HS-27A (cell line): Measurements from ENCODE around the gene RGMA.

ENCODE experiments used
- DNase-seq: peaks from one replicate; pipeline ENCODE4 v3.0.0-alpha.2; 2012; ENCODE audit warnings: low read depth, missing footprints

Gene RGMA, protein sequence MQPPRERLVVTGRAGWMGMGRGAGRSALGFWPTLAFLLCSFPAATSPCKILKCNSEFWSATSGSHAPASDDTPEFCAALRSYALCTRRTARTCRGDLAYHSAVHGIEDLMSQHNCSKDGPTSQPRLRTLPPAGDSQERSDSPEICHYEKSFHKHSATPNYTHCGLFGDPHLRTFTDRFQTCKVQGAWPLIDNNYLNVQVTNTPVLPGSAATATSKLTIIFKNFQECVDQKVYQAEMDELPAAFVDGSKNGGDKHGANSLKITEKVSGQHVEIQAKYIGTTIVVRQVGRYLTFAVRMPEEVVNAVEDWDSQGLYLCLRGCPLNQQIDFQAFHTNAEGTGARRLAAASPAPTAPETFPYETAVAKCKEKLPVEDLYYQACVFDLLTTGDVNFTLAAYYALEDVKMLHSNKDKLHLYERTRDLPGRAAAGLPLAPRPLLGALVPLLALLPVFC

DNA sequence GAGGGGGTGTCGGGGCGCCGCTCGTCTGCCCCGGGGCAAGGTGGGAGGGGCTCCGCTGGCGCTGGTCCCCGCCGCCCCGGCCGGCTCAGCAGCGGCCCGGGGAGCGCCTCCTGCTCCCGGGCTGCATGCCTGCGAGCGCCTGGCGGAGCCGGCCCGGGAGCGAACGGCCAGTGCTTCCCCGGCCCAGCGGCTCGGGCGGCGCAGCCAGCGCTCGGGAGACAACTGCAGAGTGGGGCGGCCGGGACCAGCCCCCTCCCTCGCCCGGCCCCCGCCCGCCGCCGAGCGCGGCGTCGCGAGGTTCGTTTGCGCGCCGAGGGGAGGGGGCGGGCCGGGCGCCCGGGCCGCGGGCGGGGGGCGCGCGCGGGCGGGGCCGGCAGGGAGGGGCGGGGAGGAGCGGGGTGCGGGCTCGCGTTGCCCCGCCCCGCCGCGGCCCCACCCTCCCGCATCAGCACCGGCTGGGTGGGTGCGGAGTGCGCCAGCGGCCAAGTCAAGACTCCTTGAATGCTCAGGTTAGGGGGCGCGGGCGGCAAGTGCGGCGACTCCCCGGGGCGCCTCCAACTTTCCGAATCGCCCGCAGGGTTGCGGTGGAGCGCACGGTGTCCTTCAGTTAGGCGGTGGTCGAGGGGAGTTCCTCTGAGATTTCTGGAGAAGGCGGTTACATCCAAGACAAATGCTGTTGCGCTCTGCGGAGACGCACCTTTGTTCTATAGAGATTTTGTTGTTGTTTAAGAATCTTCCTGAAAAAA lies at the start of gene RGMA:
Gene RGMA, minus strand, starts transcription at position 231 of the 746 bp plus-strand sequence. CDS start 279 bp downstream, outside the sequence.
- DNase-seq, result no peak

DNA sequence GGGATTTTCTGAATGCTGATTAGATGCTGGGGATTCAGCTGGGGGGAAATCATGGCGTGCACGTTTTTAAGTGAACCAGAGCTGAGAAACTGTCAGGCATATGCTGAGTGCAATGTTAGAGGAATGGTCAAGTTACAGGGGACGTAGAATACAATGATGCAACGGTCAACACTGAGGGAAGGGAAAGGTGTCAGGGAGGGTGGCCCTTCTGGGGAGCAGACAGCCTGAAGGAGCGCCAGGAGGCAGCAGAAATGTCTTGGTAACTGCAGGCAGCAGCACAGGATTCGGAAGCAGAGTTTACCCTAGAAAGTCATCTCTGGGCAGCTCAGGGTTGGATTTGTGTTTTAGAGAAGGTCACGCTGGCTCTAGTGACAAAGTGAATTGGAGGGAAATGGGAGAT lies 47.6 kb upstream of the RGMA start:
- no peak for DNase-seq

DNA sequence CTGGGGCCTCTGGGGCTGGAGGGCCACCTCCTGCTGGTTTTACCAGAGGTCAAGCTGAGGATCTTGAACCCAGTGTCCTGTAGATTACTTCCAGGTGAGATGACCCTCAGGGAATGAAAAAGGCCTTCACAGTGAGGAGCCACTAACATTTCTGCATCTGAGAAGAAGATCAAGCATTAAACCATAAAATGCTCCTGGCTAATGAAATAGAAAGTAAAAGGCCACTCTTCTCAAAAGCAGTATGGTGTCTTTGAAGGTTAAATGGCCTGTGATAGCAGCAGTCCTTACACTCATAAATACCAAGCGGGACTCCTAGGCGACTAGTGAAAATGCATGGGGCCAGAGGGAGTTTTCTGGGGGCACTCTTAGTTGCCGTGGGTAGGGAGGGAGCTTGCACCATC lies 47.0 kb upstream of the RGMA start:
- DNase-seq, result no peak

DNA sequence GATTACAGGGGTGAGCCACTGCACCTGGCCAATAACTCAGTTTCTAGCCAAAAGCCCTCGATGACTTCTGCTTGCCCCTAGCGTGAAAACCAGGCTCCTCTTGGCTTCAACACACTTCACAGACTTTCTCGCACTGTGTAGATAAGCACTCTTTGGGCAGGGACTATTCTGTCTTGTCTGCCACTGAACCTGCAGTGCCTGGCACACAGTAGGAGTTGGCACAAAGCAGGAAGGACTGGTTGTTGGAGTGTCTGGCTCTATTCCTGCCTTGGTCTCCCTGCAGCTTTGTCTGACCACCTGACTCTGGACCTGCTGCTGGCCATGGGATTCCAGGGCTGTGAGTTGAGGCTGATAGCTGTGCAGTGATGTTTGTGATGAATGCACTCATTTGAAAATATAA lies 46.4 kb upstream of the RGMA start:
- DNase-seq, result no peak

DNA sequence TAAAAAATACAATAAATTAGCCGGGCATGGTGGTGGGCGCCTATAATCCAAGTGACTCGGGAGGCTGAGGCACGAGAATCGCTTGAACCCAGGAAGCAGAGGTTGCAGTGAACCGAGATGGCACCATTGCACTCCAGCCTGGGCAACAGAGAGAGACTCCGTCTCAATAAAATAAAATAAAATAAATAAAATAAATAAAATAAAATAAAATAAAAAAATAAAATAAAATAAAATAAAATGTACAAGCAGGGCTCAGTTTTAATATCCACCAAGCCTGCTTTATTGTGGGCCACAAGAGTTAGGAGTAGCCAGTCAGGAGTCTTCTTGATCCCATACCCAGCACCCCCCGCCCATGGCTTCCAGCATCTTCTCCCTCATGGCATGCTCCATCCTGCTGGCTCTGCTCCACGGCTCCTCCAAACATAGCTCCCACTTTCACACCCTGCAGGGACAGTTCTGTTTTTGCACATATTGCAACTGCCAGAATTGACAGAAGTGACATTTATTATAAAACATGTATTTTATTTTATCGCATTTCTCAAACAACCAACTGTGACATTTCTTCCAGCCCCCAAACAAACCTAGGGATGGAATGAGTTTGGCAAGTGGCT lies 42.6 kb upstream of the RGMA start:
- DNase-seq, result no peak

DNA sequence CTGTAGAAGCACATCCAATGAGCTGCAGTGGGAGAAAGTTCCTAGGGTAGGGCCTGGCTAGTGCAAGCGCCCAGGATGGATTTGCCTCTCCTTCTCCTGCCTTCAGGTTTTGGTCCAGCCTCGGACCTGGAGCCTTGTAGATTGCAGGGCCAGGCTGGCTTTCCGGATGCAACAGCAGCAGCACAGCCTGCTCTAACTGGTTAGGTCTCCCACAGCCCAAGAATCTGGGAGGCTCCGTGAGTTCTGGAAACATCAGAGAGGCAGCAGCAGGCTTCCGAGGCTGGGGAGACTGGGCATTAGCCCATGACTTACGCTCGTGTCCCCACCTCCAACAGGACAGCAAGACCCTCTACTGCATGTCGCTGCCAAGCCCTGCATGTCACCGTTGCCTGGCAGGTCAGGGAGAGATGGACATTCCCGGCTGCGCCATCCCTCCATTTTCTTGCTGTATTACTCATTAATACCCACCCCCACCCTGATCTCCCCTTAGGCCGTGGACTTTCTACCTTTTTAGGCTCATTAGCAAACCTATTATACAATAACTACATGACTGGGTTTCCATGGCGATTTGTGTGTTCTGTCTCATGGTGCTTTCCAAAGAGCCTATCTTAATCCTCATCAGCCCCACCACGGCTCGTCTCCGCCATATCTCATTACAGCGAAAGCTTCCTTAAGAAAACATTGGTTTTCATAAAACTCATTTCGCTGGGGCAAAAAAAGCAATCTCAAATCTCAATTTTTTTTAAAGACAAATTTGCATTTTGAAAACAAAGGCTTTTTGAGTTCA lies 40.9 kb upstream of the RGMA start:
- no peak for DNase-seq

DNA sequence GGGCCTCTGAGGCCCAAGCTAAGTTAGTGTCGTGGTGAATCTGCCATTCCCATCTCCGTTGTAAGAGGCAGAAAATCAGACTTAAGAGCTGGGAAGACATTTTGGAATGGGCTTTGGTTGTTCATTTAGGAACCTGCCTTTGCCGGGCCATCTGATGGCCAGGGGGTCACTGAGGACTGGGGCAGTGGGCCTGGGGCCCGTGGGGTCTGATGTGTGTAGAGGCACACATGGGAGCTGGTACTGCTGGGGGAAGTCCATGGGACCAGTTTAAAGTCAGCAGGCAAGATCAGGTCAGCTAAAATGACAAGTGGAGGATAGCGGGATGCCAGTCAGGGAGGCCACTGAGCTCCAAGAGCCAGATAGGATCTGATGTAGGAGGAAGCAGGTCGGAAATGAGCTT lies 38.3 kb upstream of the RGMA start:
- no peak for DNase-seq

DNA sequence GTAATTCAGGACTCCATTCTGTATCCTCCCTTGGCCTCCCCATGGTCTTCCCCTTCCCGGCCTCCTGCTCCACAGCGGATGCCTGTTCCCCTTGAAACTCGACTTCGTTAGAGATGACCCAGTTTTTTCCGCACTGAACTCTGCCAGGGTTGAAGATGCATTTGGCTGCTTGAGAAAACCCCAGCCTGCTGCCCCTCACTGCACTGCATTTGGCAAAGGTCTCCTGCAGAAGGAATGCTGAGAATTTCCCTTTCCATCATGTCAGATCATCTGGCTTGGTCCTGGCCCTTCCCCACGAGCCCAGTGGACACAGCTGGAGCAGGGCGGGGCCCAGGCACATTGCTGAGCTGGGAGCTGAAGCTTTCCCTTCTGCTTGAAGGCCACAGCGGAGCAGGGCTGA lies 37.6 kb upstream of the RGMA start:
- DNase-seq, result no peak

DNA sequence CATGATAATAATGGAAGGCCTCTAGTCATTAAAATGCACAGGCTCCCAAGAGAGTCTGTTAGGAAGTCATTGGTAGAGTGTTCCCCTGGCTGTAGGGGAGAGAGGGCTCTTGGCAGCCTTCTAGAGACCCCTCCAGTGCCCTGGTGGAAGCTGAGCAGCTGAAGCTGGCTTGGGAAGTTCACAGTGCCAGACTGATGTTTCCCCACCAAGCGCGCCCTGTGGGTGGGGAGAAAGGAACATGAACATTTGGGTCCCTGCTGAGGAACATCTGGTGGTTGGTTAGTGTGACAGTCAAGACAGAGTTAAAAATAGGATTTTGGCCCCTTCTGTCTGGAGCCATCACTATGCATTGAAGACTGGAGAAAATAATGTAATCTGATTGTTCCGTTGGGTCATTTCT lies 37.1 kb upstream of the RGMA start:
- DNase-seq, result no peak

DNA sequence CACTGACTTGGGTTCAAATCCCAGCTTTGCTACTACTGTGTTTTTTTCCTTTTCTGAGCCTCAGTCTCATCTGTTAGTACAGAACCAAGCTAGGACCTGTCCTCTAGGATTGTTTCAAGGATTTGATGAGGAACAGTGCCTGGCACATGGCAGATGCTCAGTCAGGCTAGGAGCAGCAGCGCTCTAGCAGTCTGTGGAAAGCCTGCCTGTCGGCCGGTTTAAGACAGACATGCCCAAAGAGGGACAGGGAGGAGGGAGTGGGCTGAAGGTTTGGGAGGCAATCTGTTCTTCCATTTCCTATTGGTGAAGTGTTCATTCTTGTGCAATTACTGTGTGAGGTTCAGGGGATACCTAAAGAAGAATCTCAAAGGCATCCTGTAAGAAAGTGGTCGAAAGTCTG lies 35.1 kb upstream of the RGMA start:
- no peak for DNase-seq

DNA sequence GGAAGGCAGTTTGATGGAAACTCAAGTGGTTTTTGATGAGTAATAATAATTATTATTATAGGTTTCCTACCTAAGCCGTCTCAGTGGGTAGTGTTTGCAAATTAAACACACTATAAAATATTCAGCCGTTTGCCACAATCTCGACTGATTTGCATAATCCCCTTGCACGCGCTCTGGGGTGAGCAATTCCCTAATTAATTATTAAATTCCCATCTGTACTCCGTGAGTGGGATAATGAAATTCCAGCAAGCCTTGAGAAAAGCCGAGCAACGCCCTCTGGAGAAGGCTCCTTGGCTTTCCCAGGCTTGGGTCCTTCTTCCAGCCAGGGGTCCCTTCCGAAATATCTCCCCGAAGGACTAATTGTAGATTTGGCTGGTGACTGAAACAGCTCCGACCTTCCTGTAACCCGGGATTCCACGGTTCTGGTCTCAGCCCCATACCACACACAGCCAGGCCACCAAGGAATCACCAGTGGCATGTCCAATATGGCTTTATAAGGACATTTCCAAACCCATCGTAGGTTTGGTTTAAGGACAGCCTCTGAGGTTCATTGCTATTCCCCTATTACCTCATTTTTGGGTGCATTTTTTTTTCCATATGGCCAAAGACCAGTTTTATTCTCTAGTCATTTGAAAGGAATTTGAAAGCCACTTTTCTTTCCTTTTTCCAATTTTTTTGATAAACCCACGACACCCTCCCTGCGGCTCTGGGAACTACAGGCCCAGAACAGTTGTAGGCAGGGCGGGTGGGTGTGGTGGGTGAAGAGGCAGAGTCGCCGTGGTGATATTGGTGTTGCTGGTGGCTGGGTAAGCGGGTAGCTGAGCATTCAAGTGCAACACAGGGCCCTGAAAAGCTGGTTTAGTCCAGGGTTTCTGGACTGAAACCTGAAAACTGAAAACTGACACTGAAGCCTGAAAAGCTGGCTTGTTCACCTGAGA lies 33.2 kb upstream of the RGMA start:
- DNase-seq, result no peak

DNA sequence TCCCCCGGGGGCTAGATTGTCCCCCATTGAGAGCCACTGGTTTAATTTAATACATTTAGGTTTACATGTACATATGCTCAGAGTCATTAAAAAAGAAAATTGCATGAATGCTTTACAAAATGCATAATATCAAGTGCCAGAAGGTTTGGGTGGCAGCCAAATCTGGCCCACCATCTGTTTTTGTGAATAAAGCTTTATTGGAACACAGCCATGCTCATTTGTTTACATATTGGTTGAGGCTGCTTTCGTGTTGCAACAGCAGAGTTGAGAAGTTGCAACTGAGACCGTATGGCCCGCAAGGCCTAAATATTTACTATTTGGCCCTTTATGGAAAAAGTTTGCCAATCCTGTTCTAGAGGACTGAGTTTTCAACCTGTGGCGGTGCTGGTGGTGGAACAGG lies 32.1 kb upstream of the RGMA start:
- DNase-seq, result no peak

DNA sequence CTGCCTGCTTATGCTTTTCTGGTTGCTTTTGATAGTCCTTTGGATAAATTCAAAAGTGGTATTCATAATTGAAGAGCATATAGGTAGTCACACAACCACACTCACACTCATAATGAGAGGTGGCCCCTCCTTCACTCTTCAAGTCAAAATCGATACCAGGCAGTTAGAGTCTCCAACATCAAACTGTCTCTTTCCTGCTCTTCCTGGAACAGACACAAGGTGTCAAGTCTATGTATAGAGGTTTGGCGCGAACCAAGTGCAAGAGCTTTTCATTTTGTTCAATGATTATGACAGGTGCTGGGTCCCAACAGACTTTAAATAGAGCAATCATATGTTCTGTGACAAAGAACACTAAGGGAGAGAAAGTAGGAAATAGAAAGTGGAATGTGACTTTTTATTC lies 29.9 kb upstream of the RGMA start:
- DNase-seq, result no peak

DNA sequence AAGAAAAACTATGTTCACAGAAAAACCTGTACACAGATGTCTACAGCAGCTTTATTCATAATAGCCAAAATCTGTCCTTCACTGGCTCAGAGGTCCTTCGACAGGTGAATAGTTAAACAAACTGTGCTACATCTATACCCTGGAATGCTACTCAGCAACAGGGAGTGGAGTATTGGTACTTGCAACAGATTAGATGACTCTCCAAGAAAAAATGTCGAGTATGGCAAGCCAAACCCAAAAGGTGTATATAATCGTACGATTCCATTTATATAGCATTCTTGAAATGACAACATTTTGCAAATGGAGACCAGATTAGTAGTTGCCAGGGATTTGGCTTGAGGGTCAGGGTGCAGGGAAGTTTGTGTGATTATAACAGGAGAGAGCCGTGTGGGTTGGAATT lies 22.4 kb upstream of the RGMA start:
- DNase-seq, result no peak

DNA sequence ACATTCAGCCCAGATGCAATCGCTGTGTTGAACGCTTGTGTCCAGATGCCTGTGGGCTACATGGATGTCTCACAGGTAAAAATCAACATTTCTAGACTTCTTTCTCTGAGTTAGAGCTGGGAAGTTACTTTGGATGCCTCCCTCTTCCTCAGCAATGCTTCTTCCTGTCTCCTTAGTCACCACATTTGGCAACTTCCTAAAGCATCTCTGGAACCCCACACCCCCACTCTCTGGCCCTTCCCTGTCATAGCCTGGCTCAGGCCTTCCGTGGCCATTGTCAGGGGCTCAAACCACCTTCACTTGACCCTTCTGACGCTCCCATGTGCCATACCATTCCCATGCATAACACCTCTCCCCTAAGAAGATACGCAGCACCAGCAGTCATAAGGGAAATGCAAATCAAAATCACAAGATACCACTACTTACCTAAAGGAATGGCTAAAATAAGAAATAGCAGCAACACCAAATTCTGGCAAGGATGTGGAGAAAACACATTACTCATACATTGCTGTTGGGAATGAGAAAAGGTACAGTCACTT lies 21.6 kb upstream of the RGMA start:
- no peak for DNase-seq

DNA sequence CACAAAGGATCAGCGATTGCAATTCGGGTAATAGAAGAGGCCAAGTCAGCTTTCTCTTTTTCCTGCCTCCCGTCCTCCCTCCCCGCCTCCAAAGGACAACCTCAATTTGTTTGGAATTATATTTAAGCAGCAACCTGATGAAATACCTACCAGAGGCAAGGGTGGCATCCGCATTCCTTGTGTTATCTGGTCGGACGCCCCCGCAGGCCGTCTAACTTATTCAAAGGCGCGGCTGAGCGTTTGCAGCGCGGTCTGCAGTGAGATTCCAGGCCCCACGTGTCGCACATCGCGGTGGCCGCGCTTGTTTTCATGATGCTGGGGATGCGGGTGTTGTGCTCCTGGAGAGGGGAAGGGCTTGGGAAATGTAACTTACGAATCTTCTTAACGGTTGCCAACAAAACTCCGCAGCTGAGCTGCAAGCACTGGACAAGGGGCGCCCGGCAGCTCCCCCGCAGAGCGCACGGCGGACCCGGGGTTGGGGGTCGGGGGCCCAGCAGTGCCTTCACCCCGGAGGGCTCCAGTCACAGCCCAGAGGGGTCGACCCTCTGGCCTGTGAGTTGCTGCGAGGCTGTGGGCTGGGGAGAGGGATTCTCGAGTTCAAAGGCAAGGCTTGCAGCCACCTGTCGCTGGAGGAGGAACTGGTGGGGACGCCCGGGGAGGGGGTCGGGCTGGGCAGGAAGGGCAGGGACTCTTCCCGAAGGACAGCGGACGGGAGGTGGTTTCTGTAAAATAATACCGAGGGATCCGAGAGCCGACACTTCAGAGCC lies 20.5 kb upstream of the RGMA start:
- no peak for DNase-seq

DNA sequence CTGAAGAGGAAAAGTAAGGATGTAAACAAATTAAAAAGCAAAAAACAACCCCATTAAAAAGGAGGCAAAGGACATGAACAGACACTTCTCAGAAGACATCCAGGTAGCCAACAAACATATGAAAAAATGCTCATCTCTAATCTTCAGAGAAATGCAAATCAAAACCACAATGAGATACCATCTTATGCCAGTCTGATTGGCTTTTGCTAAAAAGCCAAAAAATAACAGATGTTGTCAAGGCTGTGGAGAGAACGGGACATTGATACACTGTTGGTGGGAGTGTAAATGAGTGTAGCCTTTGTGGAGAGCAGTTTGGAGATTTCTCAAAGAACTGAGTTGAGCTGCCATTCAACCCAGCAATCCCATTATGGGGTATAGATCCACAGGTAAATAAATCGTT lies 18.6 kb upstream of the RGMA start:
- DNase-seq, result no peak

DNA sequence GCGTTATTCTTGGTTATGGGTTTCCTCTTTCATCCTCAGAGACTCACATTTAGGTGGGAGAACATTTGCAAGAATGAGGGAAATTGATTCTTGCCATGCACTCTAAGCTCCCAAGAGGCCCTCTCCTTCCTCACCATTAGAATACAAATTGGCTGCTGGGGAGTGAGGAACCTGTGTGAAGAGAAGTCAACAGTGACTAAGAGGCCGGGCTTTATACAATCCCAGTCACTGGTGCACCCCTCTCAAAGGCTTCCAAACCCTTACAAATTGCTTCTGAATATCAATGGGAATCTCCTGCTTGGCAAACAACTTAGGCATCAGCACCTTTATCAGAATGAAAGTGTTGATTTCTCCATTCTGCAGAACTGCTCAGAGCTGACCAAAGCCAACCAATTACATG lies 16.5 kb upstream of the RGMA start:
- DNase-seq, result no peak

DNA sequence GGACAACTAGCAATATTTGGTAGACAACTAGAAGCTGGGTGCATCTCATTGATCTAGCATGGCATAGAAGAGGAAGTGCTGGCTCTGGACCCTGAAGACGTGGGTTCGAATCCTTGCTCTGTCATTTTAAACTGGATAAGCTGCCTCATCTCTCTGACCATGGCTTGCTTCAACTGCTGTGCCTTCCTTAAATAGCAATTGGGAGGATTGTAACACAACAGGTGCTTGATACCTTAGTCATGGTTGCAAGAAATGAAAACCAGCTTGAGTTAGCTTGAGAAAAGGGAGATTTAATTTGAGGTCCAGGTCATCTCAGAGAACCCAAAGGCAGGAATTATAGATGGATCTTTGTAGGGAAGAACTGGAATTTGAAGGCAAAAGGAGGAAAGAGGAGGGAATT lies 14.8 kb upstream of the RGMA start:
- DNase-seq, result no peak

DNA sequence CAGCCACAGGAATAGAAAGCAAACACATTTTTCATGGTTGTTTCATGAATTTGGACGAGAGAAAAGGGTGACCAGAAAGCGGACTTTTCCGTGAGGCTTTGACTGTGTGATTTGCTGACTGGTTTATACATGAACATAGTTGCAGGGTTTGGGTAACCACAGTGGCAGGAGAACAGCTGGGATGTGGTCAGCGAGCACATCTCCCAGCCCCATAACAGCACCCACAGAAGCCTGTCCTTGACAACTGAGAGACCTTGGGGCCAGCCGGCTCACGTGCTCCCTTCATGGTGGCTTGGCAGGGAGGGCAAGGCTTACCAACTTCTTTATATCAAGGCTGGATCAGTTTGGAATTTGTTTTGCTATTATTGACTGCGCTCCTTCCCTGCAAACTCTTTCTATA lies 13.2 kb upstream of the RGMA start:
- no peak for DNase-seq
